Breast epithelium (tissue), 3 donors: Measurements from ENCODE around the gene MAOA.

Experiments used
- CTCF ChIP-seq, 3 donors: fragments of 450-650 bp; IDR thresholded peaks; one replicate each; pipeline ENCODE4 v1.5.1; 2016 to 2017; ENCODE audit warnings: antibody characterized with exemption in 3 of 3, mild to moderate bottlenecking in 3 of 3, moderate library complexity in 3 of 3
- POLR2A ChIP-seq: fragments of 450-650 bp; IDR thresholded peaks from one replicate; pipeline ENCODE4 v1.6.1; 2016; ENCODE audit warnings: antibody characterized with exemption, mild to moderate bottlenecking, moderate library complexity
- POLR2AphosphoS5 ChIP-seq, 3 donors: sonication (generic); formaldehyde crosslinking; IDR thresholded peaks; one replicate each; pipeline ENCODE4 v1.6.1; 2017; ENCODE audit warnings: antibody characterized with exemption in 3 of 3

GRCh38 chrX:43699475-43699874 is 43.4 kb downstream of the MAOA start:
- TF ChIP-seq CTCF (IDR thresholded peaks at IDR 0.05) (no peak), POLR2A (no peak), POLR2AphosphoS5 (IDR thresholded peaks at IDR 0.05) (no peak)
